ENCODE results near the gene MITF.

DNA sequence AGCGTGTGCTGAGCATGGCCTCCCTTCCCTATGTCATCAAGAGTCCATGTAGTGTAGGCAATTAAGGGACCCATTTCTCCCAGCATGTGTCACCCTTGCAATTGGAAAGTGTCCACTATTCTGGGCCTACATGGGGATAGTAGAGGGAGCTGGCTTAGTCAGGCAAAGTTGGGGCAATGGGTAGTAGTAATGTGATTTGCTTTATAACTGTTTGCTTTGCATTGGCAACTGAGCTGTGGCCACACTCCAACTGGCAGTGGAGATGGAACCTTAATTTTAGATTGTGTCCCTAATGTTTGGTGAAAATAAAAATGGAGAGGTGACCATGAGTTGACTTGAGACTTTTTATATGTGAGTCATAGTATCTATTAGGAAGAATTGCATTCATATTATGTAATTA, 162.5 kb downstream of the MITF start:
- TF ChIP-seq, protein P1, sequence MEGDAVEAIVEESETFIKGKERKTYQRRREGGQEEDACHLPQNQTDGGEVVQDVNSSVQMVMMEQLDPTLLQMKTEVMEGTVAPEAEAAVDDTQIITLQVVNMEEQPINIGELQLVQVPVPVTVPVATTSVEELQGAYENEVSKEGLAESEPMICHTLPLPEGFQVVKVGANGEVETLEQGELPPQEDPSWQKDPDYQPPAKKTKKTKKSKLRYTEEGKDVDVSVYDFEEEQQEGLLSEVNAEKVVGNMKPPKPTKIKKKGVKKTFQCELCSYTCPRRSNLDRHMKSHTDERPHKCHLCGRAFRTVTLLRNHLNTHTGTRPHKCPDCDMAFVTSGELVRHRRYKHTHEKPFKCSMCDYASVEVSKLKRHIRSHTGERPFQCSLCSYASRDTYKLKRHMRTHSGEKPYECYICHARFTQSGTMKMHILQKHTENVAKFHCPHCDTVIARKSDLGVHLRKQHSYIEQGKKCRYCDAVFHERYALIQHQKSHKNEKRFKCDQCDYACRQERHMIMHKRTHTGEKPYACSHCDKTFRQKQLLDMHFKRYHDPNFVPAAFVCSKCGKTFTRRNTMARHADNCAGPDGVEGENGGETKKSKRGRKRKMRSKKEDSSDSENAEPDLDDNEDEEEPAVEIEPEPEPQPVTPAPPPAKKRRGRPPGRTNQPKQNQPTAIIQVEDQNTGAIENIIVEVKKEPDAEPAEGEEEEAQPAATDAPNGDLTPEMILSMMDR (IDR thresholded peaks at IDR 0.05): no peak
- TF ChIP-seq POLR2A (IDR thresholded peaks at IDR 0.05): no peak

Measured in stomach (tissue), 4 donors.